HT-29 (cell line): ENCODE data around the gene SHC4. TPM values are rescaled to one million over a fixed set of nuclear protein-coding genes. Genes with fewer than 3 reads are reported as not detected.
"Not testable (repeated sequence)": the region's sequence is repeated elsewhere in the genome, so short reads cannot be mapped to it uniquely, and the experiment has no call there.

Source experiments
- DNase-seq: peaks from one replicate; pipeline ENCODE4 v3.0.0-alpha.2; 2015; ENCODE audit warnings: low spot score
- total RNA-seq: library from RNA; depleted of rRNA; stranded (reverse); fragments of >200 nt; shearing (Covaris generic); gene quantifications from 2 replicates; pipeline ENCODE4 v1.2.3, GENCODE V29; 2014

Gene SHC4
- total RNA-seq, 1 experiment from 2014 or later, result not detected

DNA sequence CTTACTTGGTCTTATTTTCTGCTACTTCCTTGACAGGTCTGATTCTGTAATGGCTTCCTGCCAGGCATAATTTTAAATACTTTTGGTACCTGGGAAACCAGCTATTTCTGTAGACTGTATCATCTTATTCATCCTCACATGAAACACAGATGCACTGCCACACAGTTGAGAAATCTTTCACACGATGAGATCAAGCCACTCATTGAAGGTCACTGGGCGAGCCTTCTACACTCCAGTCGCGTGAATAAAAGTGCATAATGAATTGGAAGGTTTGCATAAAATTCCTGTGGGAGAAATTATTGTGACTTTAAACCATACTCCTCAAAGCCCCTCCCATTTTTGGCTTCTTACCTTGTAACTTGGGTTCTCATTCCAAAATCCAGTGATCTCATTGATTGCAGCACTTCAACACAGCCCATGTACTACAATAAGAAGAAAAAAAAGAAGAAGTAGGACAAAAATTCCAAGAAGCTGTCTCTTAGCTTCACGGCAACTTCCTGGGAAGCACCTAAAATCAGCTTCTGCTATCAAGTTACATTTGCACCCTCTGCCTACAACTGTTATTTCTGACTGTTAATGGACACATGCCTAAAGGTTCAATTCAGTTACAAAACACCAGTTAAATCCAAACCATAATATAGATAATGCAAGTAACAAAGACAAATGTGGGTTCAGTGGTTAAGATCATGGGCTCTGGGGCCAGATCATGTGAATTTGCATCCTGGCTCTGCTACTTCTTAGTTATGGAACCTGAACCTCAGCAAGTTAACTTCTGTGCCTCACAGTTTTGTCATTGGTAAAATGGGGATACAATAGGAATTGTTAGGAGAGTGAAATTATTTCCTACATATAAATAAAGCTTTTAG is 39.0 kb downstream of the SHC4 start:
- DNase-seq, result no peak

DNA sequence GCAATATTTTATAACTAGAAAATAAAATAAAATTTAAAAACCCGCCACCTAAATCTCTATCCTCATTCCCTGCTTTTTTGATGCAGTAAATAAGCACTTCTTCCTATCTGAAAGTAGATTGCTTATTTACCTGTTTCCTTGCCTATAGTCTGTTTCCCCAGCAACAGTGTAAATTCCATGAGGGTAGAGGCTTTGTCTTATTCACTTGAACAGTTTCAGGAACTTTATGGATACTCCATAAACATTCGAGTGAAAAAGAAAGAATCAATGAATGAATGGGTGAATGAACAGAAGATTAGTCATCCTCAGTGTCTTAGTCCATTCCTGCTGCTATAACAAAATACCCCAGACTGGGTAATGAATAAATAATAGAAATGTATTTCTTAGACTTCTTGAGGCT is 41.7 kb downstream of the SHC4 start:
- DNase-seq, result no peak

DNA sequence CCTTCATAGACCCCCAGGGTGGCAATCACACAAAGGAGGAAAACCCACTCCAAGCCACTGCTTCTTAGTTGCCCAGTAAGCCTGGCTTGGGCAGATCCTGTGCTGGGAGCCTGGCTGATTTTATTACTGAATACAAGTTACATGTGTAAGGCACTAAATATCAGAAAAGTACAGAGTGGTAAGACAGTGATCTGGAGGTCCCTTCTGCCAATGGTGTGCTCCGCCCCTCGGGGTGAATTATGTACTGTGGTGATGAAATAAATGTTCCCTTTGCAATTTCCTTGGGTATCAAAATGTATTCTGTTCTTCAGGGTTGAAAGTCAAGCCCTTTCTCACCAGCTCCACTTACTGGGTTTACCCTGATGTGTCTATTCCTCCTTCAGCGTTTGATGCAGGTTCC is 47.0 kb downstream of the SHC4 start:
- DNase-seq, result no peak

DNA sequence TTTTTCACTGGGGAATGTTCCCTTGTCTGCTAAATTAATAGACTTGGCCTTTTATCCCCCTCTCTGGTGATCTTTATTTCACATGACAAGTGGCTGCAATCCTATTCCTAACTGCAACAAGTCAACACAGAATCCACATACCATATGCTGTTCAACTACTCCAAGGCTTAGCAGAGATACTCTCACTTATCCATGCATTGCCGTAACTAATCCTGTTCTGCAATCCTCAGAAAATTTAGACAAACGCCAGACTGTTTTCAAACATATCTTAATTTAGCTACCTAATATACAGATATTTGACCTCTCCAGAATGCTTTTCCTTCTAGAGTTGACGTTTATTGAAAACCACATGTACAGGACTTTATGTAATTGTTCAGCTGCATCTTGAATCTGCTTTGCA is 47.9 kb downstream of the SHC4 start:
- DNase-seq, result no peak

DNA sequence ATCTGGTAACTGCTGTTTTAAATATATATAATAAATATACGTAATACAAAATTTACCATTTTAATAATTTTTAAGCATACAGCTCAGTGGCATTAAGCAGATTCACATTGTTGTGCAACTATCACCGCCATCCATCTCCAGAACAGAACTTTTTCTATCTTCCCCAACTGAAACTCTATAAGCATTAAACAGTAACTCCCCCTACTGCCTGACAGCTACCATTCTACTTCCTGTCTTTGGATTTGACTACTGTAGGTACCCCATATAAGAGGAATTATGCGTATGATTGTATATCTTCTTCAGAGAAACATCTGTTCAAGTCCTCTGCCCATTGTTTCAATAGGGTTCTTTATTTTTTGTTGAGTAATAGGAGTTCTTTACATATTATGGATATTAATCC is 49.0 kb downstream of the SHC4 start:
- no peak for DNase-seq

DNA sequence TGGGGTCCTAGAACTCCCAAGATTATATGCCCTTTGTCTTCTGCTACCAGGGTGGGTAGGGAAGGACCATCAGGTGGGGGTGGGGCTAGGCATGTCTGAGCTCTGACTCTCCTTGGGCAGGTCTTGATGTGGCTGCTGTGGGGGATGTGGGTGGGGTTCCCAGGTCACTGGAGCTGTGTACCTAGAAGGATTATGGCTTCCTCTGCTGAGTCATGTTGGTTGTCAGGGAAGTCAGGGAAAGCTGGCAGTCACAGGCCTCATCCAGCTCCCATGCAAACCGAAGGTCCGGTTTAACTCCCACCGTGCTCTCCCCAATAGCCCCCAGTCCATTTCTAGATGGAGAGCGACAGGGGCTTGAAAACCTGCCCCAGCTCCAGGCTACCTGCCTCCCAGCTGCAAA is 50.6 kb downstream of the SHC4 start:
- peak; percentile 16 for DNase-seq

DNA sequence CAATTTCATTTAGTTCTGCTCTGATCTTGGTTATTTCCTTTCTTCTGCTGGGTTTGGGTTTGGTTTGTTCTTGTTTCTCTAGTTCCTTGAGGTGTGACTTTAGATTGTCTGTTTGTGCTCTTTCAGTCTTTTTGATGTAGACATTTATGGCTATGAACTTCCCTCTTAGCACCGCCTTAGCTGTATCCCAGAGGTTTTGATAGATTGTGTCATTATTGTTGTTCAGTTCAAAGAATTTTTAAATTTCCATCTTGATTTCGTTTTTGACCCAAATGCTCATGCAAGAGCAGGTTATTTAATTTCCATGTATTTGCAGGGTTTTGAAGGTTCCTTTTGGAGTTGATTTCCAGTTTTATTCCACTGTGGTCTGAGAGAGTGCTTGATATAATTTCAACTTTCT is 53.2 kb downstream of the SHC4 start:
- DNase-seq, result not testable (repeated sequence)

DNA sequence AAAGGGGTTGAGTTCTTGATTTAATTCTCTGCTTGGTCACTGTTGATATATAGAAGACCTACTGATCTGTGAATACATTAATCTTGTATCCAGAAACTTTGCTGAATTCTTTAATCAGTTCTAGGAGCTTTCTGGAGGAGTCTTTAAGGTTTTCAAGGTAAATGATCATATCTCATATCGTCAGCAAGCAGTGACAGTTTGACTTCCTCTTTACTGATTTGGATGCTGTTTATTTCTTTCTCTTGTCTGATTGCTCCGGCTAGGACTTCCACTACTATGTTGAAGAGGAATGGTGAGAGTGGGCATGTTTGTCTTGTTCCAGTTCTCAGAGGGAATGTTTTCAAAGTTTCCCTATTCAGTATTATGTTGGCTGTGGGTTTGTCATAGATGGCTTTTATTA is 54.4 kb downstream of the SHC4 start:
- DNase-seq, result not testable (repeated sequence)

DNA sequence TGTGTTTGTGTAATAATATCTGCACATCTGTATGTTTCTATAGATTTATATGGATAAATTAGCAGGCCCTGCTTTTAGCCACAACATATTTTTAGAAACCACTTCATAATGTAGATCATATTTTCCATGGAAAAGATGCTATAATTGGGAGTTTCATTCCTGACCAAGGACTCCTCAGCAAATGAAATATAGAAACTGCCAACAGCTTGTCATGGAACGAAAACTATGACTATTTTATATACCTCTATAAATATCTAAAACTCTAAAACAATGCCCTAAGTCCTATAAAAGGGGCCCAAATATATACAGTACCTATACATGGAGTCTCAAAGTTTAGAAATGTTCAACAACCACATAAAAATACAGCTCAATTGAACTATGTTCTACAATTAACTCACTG is 57.9 kb downstream of the SHC4 start:
- DNase-seq, result no peak

DNA sequence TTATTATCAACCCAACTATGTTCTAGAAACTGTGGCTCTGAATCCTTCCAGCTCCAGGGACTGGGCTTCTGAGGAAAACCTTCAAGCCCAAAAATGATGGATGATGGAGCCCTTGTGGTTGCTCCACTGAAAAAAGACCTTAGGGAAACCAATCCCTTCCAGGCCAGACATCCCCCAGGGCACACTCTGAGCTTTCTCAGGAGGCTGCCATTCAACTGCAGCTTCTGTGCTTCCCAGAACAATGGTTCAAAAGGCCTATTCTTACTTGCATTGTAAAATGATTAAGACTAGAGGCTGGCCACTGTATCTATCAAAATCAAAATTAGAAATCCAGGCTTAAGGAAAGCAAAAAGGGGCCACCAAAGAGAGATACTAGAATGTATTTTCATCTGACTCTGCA is 58.5 kb downstream of the SHC4 start:
- no peak for DNase-seq

DNA sequence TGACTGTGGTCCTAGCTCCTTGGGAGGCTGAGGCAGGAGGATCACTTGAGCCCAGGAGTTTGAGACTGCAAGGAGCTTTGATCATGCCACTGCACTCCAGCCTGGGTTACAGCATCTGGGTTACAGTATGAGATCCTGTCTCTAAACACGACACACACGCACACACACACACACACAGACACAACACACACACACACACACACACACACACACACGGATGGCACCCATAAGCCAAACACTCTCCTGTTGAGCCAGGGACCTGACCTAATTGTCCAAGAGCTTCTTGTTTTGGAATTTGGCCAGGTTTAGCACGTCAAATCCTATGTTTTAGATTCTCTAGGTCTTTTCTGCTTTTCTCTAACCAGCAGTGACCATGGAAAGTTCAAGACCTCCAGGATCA is 59.0 kb downstream of the SHC4 start:
- DNase-seq, result no peak

DNA sequence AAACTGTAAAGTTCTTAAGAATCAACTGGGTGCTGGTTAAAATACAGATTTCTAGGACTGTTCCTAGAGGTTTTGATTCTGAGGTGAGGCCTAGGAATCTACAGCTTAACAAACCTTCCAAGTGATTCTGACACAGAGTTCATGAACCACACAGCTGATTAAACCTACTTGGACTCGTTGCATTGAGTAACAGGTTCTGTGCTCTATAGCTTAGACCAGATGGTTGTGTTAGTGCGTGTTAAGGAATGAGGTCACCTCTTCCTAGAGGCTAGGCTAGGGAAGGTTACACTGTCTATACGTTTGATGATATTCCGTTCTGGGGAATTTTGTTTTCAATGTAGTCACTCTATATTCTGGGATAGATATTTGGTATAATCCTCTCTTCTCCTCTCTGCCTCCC is 63.9 kb downstream of the SHC4 start:
- no peak for DNase-seq

DNA sequence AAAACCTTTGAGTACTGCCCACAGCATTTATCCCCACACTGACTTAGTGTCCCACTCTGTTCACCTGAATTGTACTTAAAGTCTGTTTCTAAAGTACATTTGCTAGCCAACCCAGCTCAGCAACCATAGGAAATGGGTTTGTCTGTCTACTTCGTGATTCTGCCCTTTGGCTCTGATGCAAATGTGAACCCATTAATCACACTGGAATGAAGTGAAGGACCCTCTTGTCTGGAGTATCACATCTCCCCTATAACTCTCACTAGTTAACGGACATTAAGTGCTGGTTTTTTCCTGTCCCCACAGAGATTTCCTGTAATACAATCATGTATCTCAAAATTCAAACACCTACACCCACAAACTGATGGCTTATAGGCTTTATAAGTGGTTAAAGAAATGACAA is 65.3 kb downstream of the SHC4 start:
- DNase-seq, result no peak

DNA sequence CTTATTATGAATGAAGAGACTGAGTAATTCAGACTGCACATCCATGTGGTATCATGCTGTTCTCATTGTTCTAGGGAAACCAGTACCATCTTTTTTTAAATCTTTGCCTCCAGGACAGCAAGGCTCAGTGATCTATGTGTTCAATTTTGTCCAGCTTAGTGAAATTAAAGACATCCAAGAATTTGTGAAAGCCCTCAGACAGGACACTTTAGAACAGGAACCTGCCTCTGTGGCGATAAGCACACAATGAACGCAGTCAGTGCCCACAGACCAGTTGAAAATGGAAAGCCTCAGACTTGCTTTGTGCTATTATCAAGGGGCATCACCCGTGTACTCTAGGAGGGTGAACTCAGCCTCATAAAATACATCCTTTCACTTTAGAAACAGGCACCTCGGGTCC is 65.7 kb downstream of the SHC4 start:
- DNase-seq, result no peak

DNA sequence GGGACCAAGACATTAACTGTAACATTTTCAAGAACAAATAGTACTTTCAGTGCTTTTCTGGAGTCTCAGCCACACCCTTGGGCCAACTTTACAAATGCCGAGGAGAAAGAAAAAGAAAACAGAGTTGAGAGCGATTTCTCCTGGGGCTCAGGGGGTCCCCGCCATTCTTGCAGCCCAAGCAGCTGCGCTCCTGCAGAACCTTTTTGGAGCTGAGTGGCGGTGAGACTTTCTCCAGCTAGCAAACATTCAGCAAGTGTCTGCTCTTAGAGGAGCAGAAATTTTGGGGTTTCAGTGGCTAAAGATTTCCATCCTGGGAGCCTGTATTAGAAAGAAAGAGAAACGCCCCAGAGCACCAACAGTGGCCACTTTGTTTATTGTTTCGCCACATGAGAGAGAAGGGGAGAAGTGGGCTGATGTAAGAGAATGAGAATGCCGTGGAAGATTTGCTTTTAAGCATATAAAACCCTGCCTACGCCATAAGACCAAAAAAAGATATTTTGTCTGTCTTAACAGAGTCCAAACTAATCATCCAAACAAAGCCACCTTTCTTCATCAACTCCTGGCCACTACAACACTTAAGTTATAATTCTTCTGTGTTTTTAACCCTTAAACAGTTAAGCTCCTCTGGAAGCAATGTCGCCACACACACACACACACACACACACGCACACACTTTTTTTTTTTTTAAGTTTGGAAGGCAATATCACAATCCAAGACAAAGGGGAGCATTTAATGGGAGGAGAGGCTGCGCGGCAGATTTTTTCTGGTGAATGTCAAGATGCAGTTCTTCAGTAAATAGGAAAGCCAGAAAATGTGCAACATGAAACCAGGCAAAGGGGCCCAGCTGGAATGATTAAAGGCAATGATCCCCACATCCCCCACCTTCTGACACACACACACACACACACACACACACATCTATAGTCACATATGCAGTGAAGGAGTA is 66.6 kb downstream of the SHC4 start:
- no peak for DNase-seq

DNA sequence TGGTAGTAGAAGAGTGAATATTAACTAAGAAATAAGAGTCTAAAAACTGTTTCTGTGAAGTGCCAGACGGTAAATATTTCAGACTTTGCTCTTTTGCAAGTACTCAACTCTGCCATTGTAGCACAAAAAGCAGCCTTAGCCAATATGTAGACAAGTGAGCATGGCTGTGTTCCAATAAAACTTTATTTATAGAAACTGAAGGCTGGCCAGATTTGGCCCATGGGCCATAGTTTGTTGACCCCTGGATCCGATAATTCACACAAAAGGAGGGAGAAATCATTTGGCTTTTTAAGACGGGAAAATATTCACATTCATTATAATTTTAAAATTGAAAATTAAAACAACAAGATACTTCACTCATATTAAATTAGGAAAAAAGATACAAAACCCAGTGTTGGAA is 70.4 kb downstream of the SHC4 start:
- no peak for DNase-seq

DNA sequence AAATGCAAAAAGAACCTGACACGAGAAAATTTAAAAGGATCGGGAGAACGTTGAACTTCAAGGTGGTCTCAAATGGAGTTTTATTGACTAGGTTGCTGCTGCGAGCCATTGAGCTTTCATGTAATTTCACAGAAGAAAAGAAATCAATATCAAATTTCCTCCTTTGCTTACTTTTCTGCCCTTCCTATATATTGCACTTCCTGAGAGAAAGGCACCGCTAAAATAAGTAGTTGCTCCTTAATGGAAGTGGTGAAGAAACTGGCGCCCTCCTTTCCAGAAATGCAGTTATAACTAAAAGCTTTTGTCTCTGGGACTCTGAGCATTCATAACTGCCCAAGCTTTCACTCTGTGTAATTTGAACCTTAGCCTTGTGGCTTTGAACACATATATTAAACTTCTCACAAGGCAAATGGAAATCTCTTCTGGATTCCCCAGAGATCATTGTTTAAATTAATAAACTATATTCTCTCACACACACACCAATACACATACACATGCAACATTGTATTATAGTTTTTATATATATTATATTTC is 72.4 kb downstream of the SHC4 start:
- no peak for DNase-seq

DNA sequence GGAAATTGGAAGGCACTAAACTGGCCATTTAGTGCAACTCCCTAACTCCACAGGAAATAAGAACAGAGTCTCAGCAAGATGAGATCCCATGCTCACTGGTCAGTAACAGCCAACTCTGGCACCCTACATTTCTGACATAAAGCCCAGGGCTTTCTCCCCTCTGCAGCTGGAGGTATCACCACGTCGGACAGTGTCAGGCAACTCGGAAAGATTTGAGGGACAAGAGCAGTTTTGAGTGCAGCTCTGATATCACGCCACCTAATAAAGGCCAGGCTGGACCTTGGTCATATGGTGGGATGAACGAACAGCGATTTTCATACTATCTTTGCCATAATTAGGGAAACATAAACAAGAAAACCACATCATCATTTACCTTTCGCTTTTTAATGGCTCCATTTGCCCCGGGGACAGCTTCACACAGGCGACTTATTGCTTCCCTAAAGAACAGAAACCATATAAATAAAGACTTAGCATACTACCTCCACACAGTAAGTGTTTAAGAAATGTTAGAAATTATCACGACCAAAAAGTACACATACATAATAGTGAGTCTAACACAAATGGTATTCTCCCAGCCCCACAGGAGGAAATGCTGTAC is 73.2 kb downstream of the SHC4 start:
- DNase-seq, result no peak

DNA sequence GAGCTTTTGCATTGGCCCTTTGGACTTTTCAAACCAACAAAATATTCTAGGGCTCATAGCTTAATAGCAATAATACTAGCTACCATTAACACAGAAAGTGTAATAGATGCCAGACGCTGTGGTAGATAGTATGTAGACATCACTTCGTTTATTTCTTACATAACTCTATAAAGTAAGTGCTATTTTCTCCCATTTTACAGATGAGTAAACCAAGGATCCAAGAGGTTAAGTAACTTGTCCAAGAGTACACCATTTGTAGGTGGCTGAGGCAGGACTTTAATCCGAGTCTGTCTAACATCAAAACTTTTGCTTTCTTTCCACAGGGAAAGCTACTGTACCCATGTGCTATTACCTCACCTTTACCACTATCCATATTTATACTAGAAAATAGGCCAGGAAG is 73.8 kb downstream of the SHC4 start:
- DNase-seq, result no peak

DNA sequence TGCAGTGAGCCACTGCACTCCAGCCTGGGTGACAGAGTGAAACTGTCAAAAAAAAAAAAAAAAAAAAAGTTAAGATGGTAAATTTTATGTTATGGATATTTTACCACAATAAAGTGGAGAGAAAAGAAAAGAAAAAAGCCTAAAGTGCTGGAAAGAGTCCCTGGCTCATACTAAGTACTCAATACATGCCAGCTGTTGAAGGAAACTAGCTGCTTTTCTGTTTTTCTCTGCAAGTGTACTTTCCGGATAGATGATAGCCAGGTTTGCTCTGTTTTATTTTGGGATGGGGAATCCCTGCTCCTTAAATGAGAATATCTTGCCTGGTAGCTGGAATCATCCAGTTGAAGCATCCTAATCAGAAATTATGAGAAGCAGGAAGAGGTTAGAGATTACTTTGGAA is 74.9 kb downstream of the SHC4 start:
- no peak for DNase-seq

DNA sequence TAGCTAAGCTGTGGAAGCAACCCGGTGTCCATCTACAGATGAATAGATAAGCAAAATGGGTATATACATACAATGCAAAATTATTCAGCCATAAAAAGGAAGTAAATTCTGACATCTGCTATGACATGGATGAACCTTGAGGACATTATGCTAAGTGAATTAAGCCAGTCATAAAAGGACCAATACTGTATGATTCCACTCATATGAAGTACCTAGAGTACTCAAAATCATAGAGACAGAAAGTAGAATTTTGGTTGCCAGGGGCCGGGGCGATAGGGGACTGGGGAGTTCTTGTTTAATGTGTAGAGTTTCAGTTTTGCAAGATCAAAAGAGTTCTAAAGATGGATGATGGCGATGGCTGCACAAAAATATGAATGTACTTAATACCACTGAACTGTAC is 75.5 kb downstream of the SHC4 start:
- no peak for DNase-seq

DNA sequence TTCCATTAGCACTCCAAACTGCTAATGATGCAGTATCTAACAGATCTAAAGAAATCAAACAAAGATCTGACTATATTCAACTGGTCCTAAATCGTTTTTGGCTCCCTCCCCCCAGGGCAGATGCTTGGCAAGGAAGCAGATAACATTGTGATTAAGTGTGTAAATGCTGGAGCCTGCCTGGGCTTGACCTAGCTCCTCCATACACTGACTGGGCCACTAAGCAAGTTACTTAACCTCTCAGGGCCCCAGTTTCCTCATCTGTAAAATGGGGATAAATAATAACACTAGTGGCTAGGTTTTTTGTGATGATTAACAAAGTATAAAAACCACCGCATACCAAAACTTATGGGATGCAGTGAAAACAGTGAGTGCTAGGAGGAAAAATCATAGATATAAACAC is 76.6 kb downstream of the SHC4 start:
- no peak for DNase-seq
